ENCODE results near the gene PIK3CD. TPM values are rescaled to one million over a fixed set of nuclear protein-coding genes. Genes with fewer than 3 reads are reported as not detected.
A peak's percentile ranks its signal among the peaks of the same experiment; 100 is the strongest.

Gene PIK3CD
- total RNA-seq, 4 donors from 2014 or later = 4.1 to 11.8 (median 7.7) TPM

GRCh38 chr1:9726905-9727595, 75.5 kb downstream of the PIK3CD start:
- H3K9me3 ChIP-seq = peaks cover 0 to 15% (median 10%) of the 10 kb centered on the region in 3 donors
- 52 to 67% methylated on average over 2 to 5 of the region's 25 CpGs for whole genome bisulfite sequencing, 2 donors
- peaks cover 46 to 100% (median 63%) of the 10 kb centered on the region in 3 donors for H3K36me3 ChIP-seq
- H3K4me3 ChIP-seq = no peak overlapping the region
- no peak for DNase-seq
- H3K4me1 ChIP-seq = no peaks in the 10 kb centered on the region
- no peak for TF ChIP-seq POLR2A (IDR thresholded peaks at IDR 0.05)
- no peak for TF ChIP-seq CTCF (IDR thresholded peaks at IDR 0.05)
- H3K27ac ChIP-seq = no peak overlapping the region
- intact Hi-C loops (cut with DNase I) = no loop called here
- no peaks in the 10 kb centered on the region for H3K27me3 ChIP-seq

GRCh38 chr1:9728451-9729295, 77.1 kb downstream of the PIK3CD start:
- DNase-seq = no peak
- Histone ChIP-seq H3K9me3 (peaks cover 0 to 3% (median 1%) of the 10 kb centered on the region in 3 donors), H3K36me3 (peaks cover 44 to 100% (median 63%) of the 10 kb centered on the region in 3 donors), H3K27me3 (no peaks in the 10 kb centered on the region), H3K4me3 (no peak overlapping the region), H3K4me1 (no peaks in the 10 kb centered on the region), H3K27ac (no peak overlapping the region)
- TF ChIP-seq CTCF (IDR thresholded peaks at IDR 0.05) (no peak), POLR2A (IDR thresholded peaks at IDR 0.05) (no peak)
- intact Hi-C loops (cut with DNase I) = no loop called here
- WGBS, 2 donors = 74 to 77% methylated on average over 27 to 29 of the region's 33 CpGs

- no peak overlapping the region for H3K27ac ChIP-seq
- peaks cover 50 to 100% (median 68%) of the 10 kb centered on the region in 3 donors for H3K36me3 ChIP-seq
- no peak overlapping the region for H3K4me3 ChIP-seq
- intact Hi-C loops (cut with DNase I) = no loop called here
- H3K4me1 ChIP-seq = no peaks in the 10 kb centered on the region
- DNase-seq = no peak
- 87 to 89% methylated on average over 3 to 5 of the region's 12 CpGs for WGBS, 2 donors
- no peaks in the 10 kb centered on the region for H3K27me3 ChIP-seq
- no peaks in the 10 kb centered on the region for H3K9me3 ChIP-seq
- TF ChIP-seq POLR2A (IDR thresholded peaks at IDR 0.05) = no peak
- TF ChIP-seq CTCF (IDR thresholded peaks at IDR 0.05) = no peak
These were observed 78.0 kb downstream of the PIK3CD start for GRCh38 chr1:9729523-9729922.

GRCh38 chr1:9730096-9730901, 78.8 kb downstream of the PIK3CD start:
- peak overlapping the region in 1 of 4 donors; percentile 3 for H3K27ac ChIP-seq
- no peaks in the 10 kb centered on the region for H3K9me3 ChIP-seq
- peaks cover 56 to 100% (median 76%) of the 10 kb centered on the region in 3 donors for H3K36me3 ChIP-seq
- intact Hi-C loops (cut with DNase I) = no loop called here
- no peaks in the 10 kb centered on the region for H3K4me1 ChIP-seq
- no peak overlapping the region for H3K4me3 ChIP-seq
- H3K27me3 ChIP-seq = no peaks in the 10 kb centered on the region
- TF ChIP-seq CTCF (IDR thresholded peaks at IDR 0.05) = no peak
- TF ChIP-seq POLR2A (IDR thresholded peaks at IDR 0.05) = no peak
- WGBS, 2 donors = 68 to 80% methylated on average over 20 to 32 of the region's 45 CpGs
- DNase-seq = no peak

Measured in esophagus squamous epithelium (tissue), 5 donors.